Mammary epithelial cell (primary cell): ENCODE results near the gene PTTG1IP.

Source experiments
- EZH2 ChIP-seq: IDR thresholded peaks from 2 replicates; pipeline ENCODE4 v1.6.1; 2012; ENCODE audit warnings: low read length, inconsistent platforms, borderline replicate concordance
- TF ChIP-seq, protein P1 (sequence below), 2 donors: IDR thresholded peaks in 1 of 2; conservative IDR thresholded peaks in 1 of 2; 2 replicates each; pipeline ENCODE4 v1.5.1; 2011 to 2012; ENCODE audit warnings: inconsistent platforms in 2 of 2, low read length in 2 of 2, mild to moderate bottlenecking in 2 of 2, control low read depth in 1 of 2, low read depth in 1 of 2; ENCODE audit not compliant: insufficient read depth in 1 of 2; ENCODE audit errors: extremely low read depth in 1 of 2

- TF ChIP-seq, protein P1, sequence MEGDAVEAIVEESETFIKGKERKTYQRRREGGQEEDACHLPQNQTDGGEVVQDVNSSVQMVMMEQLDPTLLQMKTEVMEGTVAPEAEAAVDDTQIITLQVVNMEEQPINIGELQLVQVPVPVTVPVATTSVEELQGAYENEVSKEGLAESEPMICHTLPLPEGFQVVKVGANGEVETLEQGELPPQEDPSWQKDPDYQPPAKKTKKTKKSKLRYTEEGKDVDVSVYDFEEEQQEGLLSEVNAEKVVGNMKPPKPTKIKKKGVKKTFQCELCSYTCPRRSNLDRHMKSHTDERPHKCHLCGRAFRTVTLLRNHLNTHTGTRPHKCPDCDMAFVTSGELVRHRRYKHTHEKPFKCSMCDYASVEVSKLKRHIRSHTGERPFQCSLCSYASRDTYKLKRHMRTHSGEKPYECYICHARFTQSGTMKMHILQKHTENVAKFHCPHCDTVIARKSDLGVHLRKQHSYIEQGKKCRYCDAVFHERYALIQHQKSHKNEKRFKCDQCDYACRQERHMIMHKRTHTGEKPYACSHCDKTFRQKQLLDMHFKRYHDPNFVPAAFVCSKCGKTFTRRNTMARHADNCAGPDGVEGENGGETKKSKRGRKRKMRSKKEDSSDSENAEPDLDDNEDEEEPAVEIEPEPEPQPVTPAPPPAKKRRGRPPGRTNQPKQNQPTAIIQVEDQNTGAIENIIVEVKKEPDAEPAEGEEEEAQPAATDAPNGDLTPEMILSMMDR (conservative IDR thresholded peaks at IDR 0.05 in 1 of 2, IDR thresholded peaks at IDR 0.05 in 1 of 2; ENCODE audit: extremely low read depth in 1 of 2, insufficient read depth in 1 of 2, low read depth in 1 of 2, low read length in 2 of 2), result no peak
- TF ChIP-seq EZH2, result no peak
Measured at GRCh38 chr21:44815225-44815624, 58.3 kb downstream of the PTTG1IP start.
